ENCODE data around the gene AHRR. TPM values are rescaled to one million over a fixed set of nuclear protein-coding genes. Genes with fewer than 3 reads are reported as not detected.
"Not testable (repeated sequence)": the region's sequence is repeated elsewhere in the genome, so short reads cannot be mapped to it uniquely, and the experiment has no call there.

AHRR gene
- total and polyA plus RNA-seq, 9 of the 15 experiments (the other 6 are each of a cell fraction or from before 2014, with no cell fraction given) = 0.06 to 1.6 (median 0.75) TPM; not detected in 1

GRCh38 chr5:485946-486491 is 164.5 kb downstream of the AHRR start (continued):
- TF ChIP-seq E2F6 (IDR thresholded peaks at IDR 0.05; ENCODE audit: borderline replicate concordance in 1 of 2, extremely low read depth in 1 of 2, insufficient read depth in 1 of 2, insufficient read length in 1 of 2, low read depth in 1 of 2, low read length in 1 of 2, poor library complexity in 1 of 2, severe bottlenecking in 1 of 2) = peak in 1 of 2 experiments; percentile 82
- no peak for TF ChIP-seq TRIM24 (IDR thresholded peaks at IDR 0.05)
- no peak for TF ChIP-seq ZNF639 (CRISPR knock-in tag; conservative IDR thresholded peaks at IDR 0.05 in 1 of 2, IDR thresholded peaks at IDR 0.05 in 1 of 2)
- TF ChIP-seq FOSL1 (tag; conservative IDR thresholded peaks at IDR 0.05) = peak; percentile 67
- no peak for TF ChIP-seq XRCC5 (IDR thresholded peaks at IDR 0.05; ENCODE audit: low read depth, low read length)
- peak; percentile 46; the same call in 1 of the 2 replicates for TF ChIP-seq GABPA (tag; conservative IDR thresholded peaks at IDR 0.05; ENCODE audit: low read depth)
- no peak for TF ChIP-seq ZNF830 (CRISPR knock-in tag; IDR thresholded peaks at IDR 0.05)
- no peak for TF ChIP-seq SREBF2 (CRISPR knock-in tag; IDR thresholded peaks at IDR 0.05)
- TF ChIP-seq MYNN (IDR thresholded peaks at IDR 0.05) = no peak
- no peak for TF ChIP-seq MYNN (CRISPR knock-in tag; IDR thresholded peaks at IDR 0.05)
- no peak for TF ChIP-seq CLOCK (CRISPR knock-in tag; IDR thresholded peaks at IDR 0.05; ENCODE audit: borderline replicate concordance)
- peak; percentile 91 for TF ChIP-seq BHLHE40 (IDR thresholded peaks at IDR 0.05; ENCODE audit: low read length)
- TF ChIP-seq KDM1A (IDR thresholded peaks at IDR 0.05) = no peak
- TF ChIP-seq HDGF (IDR thresholded peaks at IDR 0.05) = no peak
- no peak for TF ChIP-seq ZNF12 (CRISPR knock-in tag; IDR thresholded peaks at IDR 0.05)
- TF ChIP-seq ZNF24 (IDR thresholded peaks at IDR 0.05) = no peak
- TF ChIP-seq HNRNPK (IDR thresholded peaks at IDR 0.05; ENCODE audit: low read depth, low read length, poor library complexity, severe bottlenecking) = no peak

GRCh38 chr5:486597-486996 is 165.1 kb downstream of the AHRR start:
- H3K27ac ChIP-seq (ENCODE audit: extremely low read depth, low read depth, low read length); H3K9me3 ChIP-seq (replicated peaks; ENCODE audit: control insufficient read depth, insufficient read depth, low read depth, low read length); intact Hi-C loops (cut with micrococcal nuclease); DNase-seq (ENCODE audit: extremely low read depth in 1 of 4, low spot score in 3 of 4); H3K4me2 ChIP-seq (ENCODE audit: insufficient read depth, low read length); H4K20me1 ChIP-seq (replicated peaks; ENCODE audit: control insufficient read depth, insufficient read depth, low read length); in situ Hi-C loops (cut with MboI); H3K4me3 ChIP-seq; H3K36me3 ChIP-seq (ENCODE audit: control insufficient read depth, insufficient read depth, low read length); H3K9ac ChIP-seq (ENCODE audit: insufficient read depth in 1 of 2, low read depth in 2 of 2, low read length in 2 of 2); POLR2A ChIA-PET; CTCF ChIA-PET (ENCODE audit: low intra/inter-chr PET ratio); H3K9me1 ChIP-seq (ENCODE audit: control insufficient read depth, insufficient read depth, low read length); ATAC-seq; H3K79me2 ChIP-seq (ENCODE audit: control insufficient read depth, insufficient read depth, low read length); BruUV-seq (replicated peaks); FAIRE-seq: not testable (repeated sequence)
- peak overlapping the region; percentile 66 for H2AFZ ChIP-seq (ENCODE audit: low read depth, low read length)
- H3K4me1 ChIP-seq (replicated peaks in 1 of 2; ENCODE audit: control insufficient read depth in 2 of 2, insufficient read depth in 2 of 2, low read length in 2 of 2) = peaks cover 8 to 74% of the 10 kb centered on the region in 2 experiments; a peak in 3 of 5 replicates
- H3K27me3 ChIP-seq (ENCODE audit: control insufficient read depth in 2 of 2, insufficient read depth in 2 of 2, low read length in 2 of 2) = peaks cover 15 to 51% of the 10 kb centered on the region in 2 experiments; a peak in 4 of 5 replicates
- whole genome bisulfite sequencing (ENCODE audit: insufficient coverage, low coverage, missing lambda C conversion rate) = 80% methylated on average over 15 of the region's 22 CpGs
